HFF-Myc (cell line): ENCODE data around the gene BAAT.

Source experiments
- DNase-seq: peaks from one replicate; pipeline ENCODE4 v3.0.0-alpha.2; 2011; ENCODE audit warnings: low read depth; ENCODE audit errors: extremely low read depth
- H3K4me3 ChIP-seq: replicated peaks from 2 replicates; pipeline ENCODE4 v1.5.1; 2011; ENCODE audit warnings: low read depth, mild to moderate bottlenecking, control low read depth, low read length
- TF ChIP-seq, protein P1 (sequence below): IDR thresholded peaks from 2 replicates; pipeline ENCODE4 v1.5.1; 2012; ENCODE audit warnings: mild to moderate bottlenecking, low read depth, low read length, control low read depth; ENCODE audit errors: missing control alignments

The BAAT gene

DNA sequence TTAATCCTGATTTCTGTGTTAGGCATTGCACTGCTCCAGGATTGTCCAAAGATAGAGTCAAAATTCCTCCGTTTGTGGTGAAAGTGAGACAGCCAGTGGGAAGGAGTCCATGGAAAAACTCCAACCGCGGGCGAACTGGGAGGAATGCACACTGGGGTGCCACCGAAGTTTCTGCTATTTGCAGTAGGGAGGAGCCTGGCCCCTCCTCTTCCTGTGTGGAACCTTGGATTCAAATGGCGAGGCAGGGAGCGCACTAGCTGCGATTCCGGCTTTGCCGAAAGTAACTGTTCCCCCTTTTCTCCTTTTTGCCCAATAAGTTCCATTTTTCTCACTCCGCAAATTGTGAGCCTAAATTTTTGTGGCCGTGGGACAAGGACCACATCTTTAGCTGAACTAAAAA is 9.3 kb downstream of the BAAT start:
- H3K4me3 ChIP-seq, result no peak overlapping the region
- TF ChIP-seq, protein P1, sequence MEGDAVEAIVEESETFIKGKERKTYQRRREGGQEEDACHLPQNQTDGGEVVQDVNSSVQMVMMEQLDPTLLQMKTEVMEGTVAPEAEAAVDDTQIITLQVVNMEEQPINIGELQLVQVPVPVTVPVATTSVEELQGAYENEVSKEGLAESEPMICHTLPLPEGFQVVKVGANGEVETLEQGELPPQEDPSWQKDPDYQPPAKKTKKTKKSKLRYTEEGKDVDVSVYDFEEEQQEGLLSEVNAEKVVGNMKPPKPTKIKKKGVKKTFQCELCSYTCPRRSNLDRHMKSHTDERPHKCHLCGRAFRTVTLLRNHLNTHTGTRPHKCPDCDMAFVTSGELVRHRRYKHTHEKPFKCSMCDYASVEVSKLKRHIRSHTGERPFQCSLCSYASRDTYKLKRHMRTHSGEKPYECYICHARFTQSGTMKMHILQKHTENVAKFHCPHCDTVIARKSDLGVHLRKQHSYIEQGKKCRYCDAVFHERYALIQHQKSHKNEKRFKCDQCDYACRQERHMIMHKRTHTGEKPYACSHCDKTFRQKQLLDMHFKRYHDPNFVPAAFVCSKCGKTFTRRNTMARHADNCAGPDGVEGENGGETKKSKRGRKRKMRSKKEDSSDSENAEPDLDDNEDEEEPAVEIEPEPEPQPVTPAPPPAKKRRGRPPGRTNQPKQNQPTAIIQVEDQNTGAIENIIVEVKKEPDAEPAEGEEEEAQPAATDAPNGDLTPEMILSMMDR, result no peak
- DNase-seq, result no peak

DNA sequence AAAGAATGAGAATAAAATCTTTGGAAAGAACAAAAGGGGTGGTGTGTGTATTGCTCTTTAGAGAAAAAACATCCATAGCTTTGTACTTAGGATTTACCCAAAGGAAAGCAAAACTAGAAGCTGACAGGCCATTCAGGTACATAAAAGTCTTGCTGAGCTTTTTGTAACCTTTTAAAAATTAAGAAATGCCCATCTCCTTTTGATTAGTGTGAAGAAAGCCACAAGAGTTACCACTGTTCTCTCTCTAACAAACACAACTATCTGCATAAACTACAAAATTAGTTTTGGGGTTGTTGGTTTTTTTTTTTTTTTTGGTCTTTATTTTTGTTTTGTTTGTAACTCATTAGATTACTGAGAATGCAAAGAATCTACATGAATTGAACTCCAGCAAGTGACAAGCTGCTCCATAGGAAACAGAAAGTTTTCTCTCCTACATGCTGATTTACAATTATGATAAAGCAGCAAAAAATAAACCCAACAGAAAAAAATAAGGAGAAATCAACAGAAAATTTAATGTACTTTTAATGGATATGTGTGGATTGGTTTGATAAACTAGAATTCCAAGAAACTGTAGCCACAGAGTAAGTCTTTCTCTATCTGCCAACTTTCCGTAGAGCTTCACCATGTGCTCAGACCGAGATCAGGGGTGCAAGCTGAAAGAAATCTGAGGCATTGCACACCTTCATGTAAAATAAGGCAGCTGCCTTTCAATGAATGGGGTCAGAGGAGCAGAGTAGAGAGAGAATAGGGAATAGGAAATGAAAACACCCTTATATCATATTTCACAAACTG is 12.3 kb downstream of the BAAT start:
- TF ChIP-seq, protein P1, result no peak
- H3K4me3 ChIP-seq, result no peak overlapping the region
- no peak for DNase-seq

GRCh38 chr9:101371813-101372212 is 13.0 kb downstream of the BAAT start:
- TF ChIP-seq, protein P1, result no peak
- H3K4me3 ChIP-seq, result no peak overlapping the region
- no peak for DNase-seq

DNA sequence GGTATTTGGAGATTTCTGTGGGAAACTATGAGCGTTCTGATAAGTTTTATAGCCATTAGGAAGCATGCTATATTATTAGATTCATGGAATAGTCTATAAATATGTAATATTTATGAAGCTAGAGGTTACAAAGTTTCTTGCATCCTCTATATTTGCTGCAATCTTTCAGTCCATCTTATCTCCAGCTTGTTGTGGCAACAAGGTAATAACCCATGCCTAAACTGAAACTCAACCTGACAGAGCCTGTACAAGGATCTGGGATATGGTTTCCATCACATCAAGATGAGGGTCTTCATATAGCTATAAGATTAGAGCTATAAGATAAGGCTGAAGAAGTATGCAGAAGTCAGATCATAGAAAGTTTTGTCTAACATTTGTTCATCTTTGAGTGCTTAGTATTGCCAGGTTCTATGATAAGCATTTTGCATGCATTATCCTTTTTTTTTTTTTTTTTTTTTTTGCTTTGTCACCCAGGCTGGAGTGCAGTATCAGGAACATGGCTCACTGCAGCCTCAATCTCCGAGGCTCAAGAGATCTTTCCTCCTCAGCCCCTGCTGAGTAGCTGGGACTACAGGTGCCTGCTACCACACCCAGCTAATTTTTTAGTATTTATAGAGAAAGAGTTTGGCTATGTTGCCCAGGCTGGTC is 14.8 kb downstream of the BAAT start:
- TF ChIP-seq, protein P1, result no peak
- DNase-seq, result no peak

DNA sequence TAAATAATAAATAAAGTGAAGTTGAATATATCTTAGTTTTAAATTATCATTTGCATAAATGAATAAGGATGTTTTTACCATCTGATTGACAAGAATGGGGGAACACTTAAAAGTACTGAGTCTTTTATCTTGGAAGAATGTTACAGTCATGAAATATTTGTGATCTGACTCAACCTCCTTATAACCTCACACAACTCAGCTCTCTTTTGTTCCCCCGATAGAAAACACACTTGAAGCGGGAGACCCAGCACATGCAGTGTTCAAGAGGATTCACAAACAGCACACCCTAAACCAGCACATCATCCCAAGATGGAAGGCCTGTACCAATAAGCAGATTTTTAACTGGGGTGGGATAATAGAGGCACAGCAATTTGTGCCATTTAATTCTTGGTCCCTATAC is 15.5 kb downstream of the BAAT start:
- no peak for DNase-seq

More for the DNA sequence above, 14.8 kb downstream of the BAAT start:
- no peak overlapping the region for H3K4me3 ChIP-seq

DNA sequence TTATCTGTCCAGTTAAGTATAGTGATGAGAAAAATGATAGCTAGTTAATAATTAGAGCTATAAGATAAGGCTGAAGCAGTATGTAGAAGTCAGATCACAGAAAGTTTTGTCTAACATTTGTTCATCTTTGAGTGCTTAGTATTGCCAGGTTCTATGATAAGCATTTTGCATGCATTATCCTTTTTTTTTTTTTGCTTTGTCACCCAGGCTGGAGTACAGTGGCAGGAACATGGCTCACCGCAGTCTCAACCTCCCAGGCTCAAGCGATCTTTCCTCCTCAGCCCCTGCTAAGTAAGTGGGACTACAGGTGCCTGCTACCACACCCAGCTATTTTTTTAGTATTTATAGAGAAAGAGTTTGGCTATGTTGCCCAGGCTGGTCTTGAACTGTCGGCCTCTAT is 17.5 kb downstream of the BAAT start:
- no peak for DNase-seq
- TF ChIP-seq, protein P1, result no peak
- no peak overlapping the region for H3K4me3 ChIP-seq

More for the DNA sequence above, 15.5 kb downstream of the BAAT start:
- no peak overlapping the region for H3K4me3 ChIP-seq
- TF ChIP-seq, protein P1, result no peak
